G401.6 (cell line): ENCODE results near the gene VAV1.
"Not testable (repeated sequence)": the region's sequence is repeated elsewhere in the genome, so short reads cannot be mapped to it uniquely, and the experiment has no call there.

Source experiments
- FAIRE-seq: peaks from 2 replicates; lab custom pipeline; 2012; peaks lifted over from hg19 to GRCh38; lab: Jason Lieb, UNC

The VAV1 gene

DNA sequence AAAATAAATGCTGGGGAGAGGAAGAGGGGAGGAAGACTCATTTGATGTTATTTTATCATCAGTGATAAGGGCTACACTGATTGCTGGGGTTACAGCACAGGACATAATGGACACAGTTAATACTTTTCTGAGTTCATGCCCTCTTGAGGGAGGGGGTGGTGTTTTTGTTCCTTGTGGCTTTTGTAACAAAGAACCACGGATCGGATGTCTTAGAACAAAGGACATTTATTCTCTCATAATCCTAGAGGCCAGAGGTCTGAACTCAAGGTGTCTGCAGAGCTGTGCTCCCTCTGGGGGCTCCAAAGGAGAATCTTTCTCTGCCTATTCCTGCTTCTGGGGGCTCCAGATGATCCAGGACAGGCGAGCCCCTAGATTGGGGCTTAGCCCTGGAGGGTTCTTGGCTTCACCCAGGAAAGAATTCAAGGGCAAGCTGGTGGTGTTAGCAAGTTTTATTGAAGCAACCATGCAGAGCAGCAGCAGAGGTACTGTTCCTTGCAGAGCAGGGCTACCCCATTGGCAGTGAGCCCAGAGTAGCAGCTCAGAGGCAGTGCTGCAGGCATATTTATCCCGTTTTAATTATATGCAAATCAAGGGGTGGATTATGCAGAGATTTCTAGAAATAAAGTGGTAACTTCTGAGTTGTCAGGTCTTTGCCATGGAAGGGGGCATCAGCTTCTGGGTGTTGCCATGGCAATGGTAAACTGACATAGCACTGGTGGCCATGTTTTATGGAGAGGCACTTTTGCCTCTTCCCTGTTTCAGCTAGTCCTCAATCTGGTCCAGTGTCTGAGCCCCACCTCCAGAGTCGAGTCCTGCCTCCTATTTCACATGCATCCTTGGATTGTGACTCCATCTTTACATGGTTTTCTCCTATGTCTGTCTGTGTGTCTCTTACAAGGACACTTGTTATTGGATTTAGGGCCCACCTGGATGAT lies 18.0 kb downstream of the VAV1 start:
- no peak for FAIRE-seq

DNA sequence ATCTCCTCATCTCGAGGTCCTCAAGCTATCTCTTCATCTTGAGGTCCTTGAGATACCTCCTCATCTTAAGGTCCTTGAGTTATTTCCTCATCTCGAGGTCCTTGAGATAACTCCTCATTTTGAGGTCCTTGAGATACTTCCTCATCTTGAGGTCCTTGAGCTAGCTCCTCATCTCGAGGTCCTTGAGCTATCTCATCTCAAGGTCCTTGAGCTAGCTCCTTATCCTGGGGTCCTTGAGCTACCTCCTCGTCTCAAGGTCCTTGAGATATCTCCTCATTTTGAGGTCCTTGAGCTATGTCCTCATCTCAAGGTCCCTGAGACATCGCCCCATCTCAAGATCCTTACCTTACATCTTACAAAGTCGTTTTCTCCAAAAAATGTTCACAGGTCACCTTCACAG lies 18.7 kb downstream of the VAV1 start:
- no peak for FAIRE-seq

- FAIRE-seq, result no peak
These were observed 20.9 kb downstream of the VAV1 start for GRCh38 chr19:6793411-6793810.

- peak; percentile 11 for FAIRE-seq
These were observed 21.5 kb downstream of the VAV1 start for GRCh38 chr19:6793973-6794372.

DNA sequence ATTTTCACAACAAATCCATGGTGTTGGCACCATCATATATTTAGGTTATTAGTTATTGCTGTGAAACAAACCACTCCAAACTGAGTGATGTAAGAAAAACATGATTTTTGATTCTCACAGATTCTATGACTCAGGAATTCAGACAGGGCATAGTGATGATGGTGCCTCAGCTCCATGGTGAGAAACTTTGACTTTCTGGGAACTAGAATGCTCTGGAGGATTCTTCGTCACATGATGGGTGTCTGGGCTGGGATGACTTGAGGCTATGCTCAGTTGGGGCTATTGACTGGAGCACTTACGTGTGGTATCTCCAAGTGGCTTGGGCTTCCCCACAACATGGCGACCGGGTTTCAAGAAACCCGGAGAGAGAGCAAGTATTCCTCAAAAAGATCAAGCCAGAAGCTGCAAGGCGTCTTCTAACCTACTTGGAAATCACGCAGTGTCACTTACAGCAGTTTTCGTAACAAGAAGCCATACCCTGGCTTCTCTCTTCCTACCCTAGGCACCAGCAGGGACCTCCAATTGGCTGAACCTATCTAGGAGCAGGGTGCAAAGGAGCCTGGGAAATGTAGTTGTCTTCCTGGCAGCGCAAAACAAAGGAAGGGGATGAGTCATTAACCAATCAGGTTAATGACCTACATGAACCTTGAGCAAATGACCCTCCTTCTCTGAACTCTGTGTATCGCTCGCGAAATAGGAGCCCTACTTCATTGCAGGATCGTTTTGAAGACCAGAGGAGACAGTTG lies 22.4 kb downstream of the VAV1 start:
- no peak for FAIRE-seq

DNA sequence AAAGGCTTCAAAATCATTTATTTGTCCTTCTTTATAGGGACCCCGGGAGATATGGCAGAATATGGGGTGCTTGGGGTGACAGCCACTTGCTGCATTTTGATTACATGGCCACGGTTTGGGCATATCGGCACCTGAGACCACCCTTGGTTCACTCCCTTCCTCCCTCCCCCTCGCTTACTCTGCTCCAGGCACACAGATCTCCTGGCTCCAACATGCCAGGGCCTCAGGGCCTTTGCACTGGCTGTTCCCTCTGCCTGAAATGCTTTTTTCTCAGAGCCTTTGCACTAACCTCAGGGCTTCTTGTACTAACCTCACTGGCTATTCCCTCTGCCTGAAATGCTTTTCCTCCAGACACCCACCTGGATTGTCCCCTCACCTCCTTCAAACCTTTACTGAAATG lies 23.8 kb downstream of the VAV1 start:
- no peak for FAIRE-seq

- no peak for FAIRE-seq
These were observed 25.1 kb downstream of the VAV1 start for GRCh38 chr19:6797646-6798045.

GRCh38 chr19:6800160-6800790 lies 27.8 kb downstream of the VAV1 start:
- not testable (repeated sequence) for FAIRE-seq

- FAIRE-seq, result no peak
These were observed 28.5 kb downstream of the VAV1 start for GRCh38 chr19:6800991-6801484.

- no peak for FAIRE-seq
These were observed 29.1 kb downstream of the VAV1 start for GRCh38 chr19:6801485-6802086.

GRCh38 chr19:6802336-6803035 lies 30.0 kb downstream of the VAV1 start:
- FAIRE-seq, result no peak

- no peak for FAIRE-seq
These were observed 30.5 kb downstream of the VAV1 start for GRCh38 chr19:6803036-6803404.

DNA sequence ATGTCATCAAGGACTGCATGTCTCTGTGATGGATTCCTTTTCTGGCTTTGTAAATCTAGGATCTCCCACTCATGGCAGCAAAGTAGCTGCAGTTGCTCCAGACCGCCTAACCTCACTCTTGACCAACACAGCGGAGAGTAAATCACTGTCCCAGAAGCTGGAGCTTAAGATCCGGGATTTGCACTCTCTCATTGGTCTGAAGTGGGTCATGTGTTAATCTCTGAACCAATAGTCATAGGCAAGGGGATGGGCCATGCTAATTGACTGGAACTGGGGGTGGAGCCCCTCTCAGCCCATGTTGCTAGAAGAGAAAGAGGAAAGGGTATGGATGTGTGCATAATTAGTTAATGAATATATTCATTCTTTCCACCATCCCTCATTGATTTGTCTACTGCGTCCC lies 34.0 kb downstream of the VAV1 start:
- FAIRE-seq, result no peak

GRCh38 chr19:6807291-6807690 lies 34.8 kb downstream of the VAV1 start:
- no peak for FAIRE-seq

DNA sequence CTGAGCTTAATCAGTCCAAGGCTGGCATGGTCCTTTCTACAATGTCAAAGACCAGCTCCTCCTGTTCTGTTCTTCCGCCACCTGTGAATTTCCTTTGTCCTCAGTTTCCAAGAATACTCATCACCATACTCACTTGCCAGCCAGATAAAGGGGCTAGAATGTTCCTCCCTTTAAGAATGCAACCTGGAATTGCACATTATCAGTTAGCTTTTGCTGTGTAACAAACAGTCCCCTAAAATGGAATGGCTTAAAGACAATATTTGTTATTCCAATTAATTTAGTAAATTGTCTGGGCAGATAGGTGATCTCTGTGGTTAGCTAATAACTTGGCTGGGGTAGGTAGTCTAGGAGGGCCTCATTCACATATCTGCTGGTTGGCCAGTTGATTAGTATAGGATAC lies 36.0 kb downstream of the VAV1 start:
- no peak for FAIRE-seq

DNA sequence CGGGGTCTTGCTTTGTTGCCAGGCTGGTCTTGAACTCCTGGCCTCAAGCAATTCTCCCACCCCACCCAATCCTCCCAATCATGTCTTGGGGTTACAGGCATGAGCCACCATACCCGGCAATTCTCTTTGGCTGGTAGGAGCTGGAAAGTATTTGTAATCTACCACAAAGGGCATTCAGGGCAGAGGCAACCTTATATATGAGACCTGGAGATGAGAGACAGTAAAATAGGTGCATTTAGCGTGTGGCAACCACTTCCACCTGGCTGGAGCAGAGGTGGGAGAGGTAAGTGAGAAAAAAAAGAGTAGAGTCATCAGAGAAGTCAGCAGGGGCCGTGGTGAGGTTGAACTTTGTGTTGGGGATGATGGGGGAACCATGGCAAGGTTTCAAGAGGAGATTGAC lies 36.8 kb downstream of the VAV1 start:
- no peak for FAIRE-seq

DNA sequence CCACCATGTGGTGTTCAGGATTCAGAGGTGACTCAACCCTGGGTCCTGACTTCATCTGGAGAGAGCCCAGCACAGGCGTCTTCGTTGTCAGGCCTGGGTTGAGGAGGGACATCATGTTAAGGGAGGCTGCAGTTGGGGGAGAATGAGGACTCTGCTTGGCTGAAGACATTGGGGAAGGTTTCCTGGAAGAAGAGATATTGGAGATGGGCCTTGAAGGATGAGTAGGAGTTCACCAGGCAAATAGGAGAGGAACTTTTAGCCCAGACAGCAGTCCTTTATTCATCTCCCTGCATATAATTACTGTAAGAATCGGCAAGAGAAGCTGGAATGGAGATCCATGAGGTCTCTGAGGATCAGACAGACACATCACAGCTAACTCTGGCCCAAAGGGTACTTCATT lies 38.9 kb downstream of the VAV1 start:
- FAIRE-seq, result no peak

- FAIRE-seq, result no peak
These were observed 39.4 kb downstream of the VAV1 start for GRCh38 chr19:6811906-6812305.

DNA sequence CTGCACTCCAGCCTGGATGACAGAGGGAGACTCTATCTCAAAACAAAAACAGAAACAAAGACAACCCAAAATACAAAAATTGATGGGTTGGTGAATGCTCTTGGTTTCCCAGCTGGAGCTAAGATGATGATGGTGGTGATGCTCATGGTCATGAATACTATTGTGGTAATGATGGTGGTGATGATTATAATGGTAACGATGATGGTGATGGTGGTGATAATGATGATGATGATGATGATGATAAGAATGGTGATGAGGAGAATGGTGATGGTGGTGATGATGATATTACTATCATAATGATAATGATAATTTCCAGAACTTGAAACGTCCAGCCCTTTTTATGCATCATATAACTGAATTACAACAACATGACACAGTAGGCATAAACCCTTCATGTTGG lies 40.1 kb downstream of the VAV1 start:
- no peak for FAIRE-seq

DNA sequence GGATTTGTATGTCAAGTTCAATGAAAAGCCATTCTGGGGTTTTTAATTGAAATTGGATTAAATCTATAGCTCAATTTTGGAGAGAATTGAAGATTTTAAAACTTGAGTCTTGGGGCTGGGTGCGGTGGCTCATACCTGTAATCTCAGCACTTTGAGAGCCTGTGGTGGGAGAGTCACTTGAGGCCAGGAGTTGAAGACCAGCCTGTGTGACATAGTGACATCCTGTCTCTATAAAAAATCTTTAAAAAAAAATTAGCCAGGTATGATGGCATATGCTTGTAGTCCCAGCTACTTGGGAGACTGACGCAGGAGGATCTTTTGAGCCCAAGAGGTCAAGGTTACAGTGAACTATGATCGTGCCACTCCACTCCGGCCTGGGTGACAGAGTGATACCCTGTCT lies 41.2 kb downstream of the VAV1 start:
- FAIRE-seq, result no peak

- FAIRE-seq, result no peak
These were observed 44.7 kb downstream of the VAV1 start for GRCh38 chr19:6817179-6817578.

DNA sequence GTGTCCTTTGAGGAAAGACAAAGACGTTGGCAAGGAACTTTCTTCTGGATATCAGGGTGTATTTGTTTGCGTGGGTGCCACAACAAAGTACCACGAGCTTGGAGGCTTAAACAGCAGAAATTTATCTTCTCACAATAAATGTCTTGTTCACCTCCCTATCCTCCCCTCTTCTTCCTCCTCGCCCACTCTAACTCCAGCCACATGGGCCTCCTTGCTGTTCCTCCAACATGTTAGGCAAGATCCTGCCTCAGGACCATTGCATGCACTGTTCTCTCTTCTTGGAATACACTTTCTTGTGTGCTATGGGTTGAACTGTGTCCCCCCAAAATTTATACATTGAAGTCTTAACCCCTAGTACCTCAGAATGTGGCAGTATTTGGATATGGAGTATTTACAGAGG lies 45.7 kb downstream of the VAV1 start:
- FAIRE-seq, result no peak
